K562 (cell line): ENCODE data around the gene RALA. TPM values are rescaled to one million over a fixed set of nuclear protein-coding genes. Genes with fewer than 3 reads are reported as not detected.

Experiments
- CREM ChIP-seq: IDR thresholded peaks from 2 replicates; pipeline ENCODE4 v1.6.1; 2014; ENCODE audit warnings: antibody characterized with exemption, low read depth
- JUND ChIP-seq, 2 experiments: IDR thresholded peaks; 2 replicates in 1 of 2; 3 replicates in 1 of 2; pipeline ENCODE4 v1.6.1; 2011; ENCODE audit warnings: borderline replicate concordance in 2 of 2, low read depth in 2 of 2, low read length in 2 of 2, improper control_type of control experiment in 1 of 2, missing biosample characterization in 1 of 2, missing genetic modification characterization in 1 of 2, missing genetic modification reagents in 1 of 2
- LEF1 ChIP-seq: fragments of 450-650 bp; IDR thresholded peaks from 2 replicates; pipeline ENCODE4 v1.6.1; 2016; ENCODE audit warnings: mild to moderate bottlenecking
- MAZ ChIP-seq, 2 experiments: fragments of 450-650 bp in 1 of 2; sonication (generic) in 1 of 2; formaldehyde crosslinking; IDR thresholded peaks in 1 of 2; conservative IDR thresholded peaks in 1 of 2; 2 replicates each; pipeline versions ENCODE4 v1.4.0 to v1.5.0; 2020; ENCODE audit warnings: mild to moderate bottlenecking in 1 of 2, missing genetic modification reagents in 1 of 2
- MYC ChIP-seq, 2 experiments: fragments of 250-450 bp in 1 of 2; sonication (Bioruptor Pico) in 1 of 2; IDR thresholded peaks; 2 replicates each; pipeline versions ENCODE4 v1.5.1 to v1.6.1; 2012 to 2021; ENCODE audit warnings: low read depth in 2 of 2, borderline replicate concordance in 1 of 2, improper control_type of control experiment in 1 of 2, low read length in 1 of 2, mild to moderate bottlenecking in 1 of 2, moderate library complexity in 1 of 2
- RB1 ChIP-seq: fragments of 450-650 bp; IDR thresholded peaks from 2 replicates; pipeline ENCODE4 v1.6.1; 2017; ENCODE audit warnings: low read depth, mild to moderate bottlenecking
- SMC3 ChIP-seq: conservative IDR thresholded peaks from 2 replicates; pipeline ENCODE4 v1.6.1; 2011; ENCODE audit warnings: low read depth, low read length, improper control_type of control experiment; ENCODE audit not compliant: insufficient read depth
- SRF ChIP-seq, 2 experiments: fragments of 250-450, 450-650 bp in 1 of 2; sonication (Bioruptor Pico) in 1 of 2; sonication (generic) in 1 of 2; formaldehyde crosslinking; IDR thresholded peaks; 2 replicates each; pipeline versions ENCODE4 v1.5.0 to v1.5.1; 2020 to 2022; ENCODE audit warnings: mild to moderate bottlenecking in 1 of 2, missing genetic modification reagents in 1 of 2
- ZNF717 ChIP-seq: fragments of 250-450 bp; sonication (Bioruptor Pico); IDR thresholded peaks from 2 replicates; pipeline ENCODE4 v1.5.0; 2021
- polyA plus RNA-seq, 8 experiments: library from polyadenylated mRNA; depleted of rRNA in 4 of 8; stranded (reverse) in 5 of 8; unstranded in 3 of 8; fragments of >200 nt; fragmentation: Nextera tagmentation in 2 of 8; fragmentation: Illumina TruSeq in 1 of 8; extraction: Ambion mirVana in 2 of 8; extraction: Trizol in 1 of 8; gene quantifications; 2 replicates each; pipeline versions ENCODE4 v1.2.1 to v1.2.3, GENCODE V29; 2011 to 2014; ENCODE audit warnings: inconsistent platforms in 1 of 8, missing spikeins in 1 of 8
- total RNA-seq, 7 experiments: library from RNA; depleted of rRNA in 6 of 7; stranded (reverse); fragments of >200 nt in 6 of 7; fragmentation: Illumina TruSeq in 2 of 7; extraction: Trizol in 2 of 7; gene quantifications; 2 replicates each; pipeline versions ENCODE4 v1.2.1 to v1.2.3, GENCODE V29; 2011 to 2021; ENCODE audit warnings: low replicate concordance in 1 of 7
- TF ChIP-seq, protein P1 (sequence below): fragments of 450-650 bp; IDR thresholded peaks from 2 replicates; pipeline ENCODE4 v1.6.1; 2016; ENCODE audit warnings: mild to moderate bottlenecking, moderate library complexity

RALA gene
- total and polyA plus RNA-seq, 9 of the 15 experiments (the other 6 are each of a cell fraction or from before 2014, with no cell fraction given): 7.2 to 28.0 (median 25.7) TPM

DNA sequence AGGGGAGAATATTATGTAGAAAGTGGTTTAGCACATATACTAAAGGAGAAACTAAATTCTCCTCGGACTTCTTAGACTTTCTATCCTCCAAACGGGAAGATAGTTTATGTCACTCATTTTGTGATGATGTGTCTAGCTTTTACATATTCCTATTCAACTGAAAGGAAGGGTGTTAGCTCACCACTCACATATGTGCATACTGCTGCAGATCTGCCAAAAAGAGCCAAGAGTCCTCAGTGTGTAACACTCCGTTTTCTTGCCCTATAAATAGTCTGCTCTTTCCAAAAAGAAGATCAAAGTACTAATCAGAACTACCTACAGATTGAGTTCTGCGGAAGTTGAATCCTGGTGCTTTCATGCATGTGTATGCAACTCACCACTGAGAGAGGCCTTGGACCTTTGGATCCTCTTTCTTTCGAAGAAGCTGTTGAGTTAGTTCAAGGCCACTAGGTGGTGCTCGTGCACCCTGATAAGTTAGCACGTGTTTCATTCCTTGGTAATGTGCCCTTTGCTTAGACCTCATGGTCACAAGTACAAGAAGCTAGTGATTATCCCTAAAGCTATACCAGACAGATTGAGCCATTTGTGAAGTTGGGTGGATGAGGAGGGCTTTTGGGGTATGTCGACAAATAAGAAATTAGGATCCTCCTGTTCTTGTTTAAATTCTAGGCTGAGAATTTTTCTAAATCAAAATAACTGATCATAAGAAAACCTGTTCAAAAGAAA is 43.1 kb upstream of the RALA start (continued):
- TF ChIP-seq, protein P1, sequence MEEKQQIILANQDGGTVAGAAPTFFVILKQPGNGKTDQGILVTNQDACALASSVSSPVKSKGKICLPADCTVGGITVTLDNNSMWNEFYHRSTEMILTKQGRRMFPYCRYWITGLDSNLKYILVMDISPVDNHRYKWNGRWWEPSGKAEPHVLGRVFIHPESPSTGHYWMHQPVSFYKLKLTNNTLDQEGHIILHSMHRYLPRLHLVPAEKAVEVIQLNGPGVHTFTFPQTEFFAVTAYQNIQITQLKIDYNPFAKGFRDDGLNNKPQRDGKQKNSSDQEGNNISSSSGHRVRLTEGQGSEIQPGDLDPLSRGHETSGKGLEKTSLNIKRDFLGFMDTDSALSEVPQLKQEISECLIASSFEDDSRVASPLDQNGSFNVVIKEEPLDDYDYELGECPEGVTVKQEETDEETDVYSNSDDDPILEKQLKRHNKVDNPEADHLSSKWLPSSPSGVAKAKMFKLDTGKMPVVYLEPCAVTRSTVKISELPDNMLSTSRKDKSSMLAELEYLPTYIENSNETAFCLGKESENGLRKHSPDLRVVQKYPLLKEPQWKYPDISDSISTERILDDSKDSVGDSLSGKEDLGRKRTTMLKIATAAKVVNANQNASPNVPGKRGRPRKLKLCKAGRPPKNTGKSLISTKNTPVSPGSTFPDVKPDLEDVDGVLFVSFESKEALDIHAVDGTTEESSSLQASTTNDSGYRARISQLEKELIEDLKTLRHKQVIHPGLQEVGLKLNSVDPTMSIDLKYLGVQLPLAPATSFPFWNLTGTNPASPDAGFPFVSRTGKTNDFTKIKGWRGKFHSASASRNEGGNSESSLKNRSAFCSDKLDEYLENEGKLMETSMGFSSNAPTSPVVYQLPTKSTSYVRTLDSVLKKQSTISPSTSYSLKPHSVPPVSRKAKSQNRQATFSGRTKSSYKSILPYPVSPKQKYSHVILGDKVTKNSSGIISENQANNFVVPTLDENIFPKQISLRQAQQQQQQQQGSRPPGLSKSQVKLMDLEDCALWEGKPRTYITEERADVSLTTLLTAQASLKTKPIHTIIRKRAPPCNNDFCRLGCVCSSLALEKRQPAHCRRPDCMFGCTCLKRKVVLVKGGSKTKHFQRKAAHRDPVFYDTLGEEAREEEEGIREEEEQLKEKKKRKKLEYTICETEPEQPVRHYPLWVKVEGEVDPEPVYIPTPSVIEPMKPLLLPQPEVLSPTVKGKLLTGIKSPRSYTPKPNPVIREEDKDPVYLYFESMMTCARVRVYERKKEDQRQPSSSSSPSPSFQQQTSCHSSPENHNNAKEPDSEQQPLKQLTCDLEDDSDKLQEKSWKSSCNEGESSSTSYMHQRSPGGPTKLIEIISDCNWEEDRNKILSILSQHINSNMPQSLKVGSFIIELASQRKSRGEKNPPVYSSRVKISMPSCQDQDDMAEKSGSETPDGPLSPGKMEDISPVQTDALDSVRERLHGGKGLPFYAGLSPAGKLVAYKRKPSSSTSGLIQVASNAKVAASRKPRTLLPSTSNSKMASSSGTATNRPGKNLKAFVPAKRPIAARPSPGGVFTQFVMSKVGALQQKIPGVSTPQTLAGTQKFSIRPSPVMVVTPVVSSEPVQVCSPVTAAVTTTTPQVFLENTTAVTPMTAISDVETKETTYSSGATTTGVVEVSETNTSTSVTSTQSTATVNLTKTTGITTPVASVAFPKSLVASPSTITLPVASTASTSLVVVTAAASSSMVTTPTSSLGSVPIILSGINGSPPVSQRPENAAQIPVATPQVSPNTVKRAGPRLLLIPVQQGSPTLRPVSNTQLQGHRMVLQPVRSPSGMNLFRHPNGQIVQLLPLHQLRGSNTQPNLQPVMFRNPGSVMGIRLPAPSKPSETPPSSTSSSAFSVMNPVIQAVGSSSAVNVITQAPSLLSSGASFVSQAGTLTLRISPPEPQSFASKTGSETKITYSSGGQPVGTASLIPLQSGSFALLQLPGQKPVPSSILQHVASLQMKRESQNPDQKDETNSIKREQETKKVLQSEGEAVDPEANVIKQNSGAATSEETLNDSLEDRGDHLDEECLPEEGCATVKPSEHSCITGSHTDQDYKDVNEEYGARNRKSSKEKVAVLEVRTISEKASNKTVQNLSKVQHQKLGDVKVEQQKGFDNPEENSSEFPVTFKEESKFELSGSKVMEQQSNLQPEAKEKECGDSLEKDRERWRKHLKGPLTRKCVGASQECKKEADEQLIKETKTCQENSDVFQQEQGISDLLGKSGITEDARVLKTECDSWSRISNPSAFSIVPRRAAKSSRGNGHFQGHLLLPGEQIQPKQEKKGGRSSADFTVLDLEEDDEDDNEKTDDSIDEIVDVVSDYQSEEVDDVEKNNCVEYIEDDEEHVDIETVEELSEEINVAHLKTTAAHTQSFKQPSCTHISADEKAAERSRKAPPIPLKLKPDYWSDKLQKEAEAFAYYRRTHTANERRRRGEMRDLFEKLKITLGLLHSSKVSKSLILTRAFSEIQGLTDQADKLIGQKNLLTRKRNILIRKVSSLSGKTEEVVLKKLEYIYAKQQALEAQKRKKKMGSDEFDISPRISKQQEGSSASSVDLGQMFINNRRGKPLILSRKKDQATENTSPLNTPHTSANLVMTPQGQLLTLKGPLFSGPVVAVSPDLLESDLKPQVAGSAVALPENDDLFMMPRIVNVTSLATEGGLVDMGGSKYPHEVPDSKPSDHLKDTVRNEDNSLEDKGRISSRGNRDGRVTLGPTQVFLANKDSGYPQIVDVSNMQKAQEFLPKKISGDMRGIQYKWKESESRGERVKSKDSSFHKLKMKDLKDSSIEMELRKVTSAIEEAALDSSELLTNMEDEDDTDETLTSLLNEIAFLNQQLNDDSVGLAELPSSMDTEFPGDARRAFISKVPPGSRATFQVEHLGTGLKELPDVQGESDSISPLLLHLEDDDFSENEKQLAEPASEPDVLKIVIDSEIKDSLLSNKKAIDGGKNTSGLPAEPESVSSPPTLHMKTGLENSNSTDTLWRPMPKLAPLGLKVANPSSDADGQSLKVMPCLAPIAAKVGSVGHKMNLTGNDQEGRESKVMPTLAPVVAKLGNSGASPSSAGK: peak; percentile 70
- TF ChIP-seq SRF (CRISPR knock-in tag; IDR thresholded peaks at IDR 0.05) (no peak), SMC3 (peak; percentile 95), RB1 (peak; percentile 61; the same call in 1 of the 2 replicates), CREM (0 out of 2 replicates have a peak, but pooled peaks have one; percentile 34), ZNF717 (no peak), JUND (IDR thresholded peaks at IDR 0.05; ENCODE audit: borderline replicate concordance, low read depth, low read length) (peak; percentile 58; the same call in 1 of the 2 replicates), JUND (tag; IDR thresholded peaks at IDR 0.05; ENCODE audit: borderline replicate concordance, low read depth, low read length) (peak; percentile 36; the same call in 1 of the 3 replicates), MYC (IDR thresholded peaks at IDR 0.05; ENCODE audit: low read depth, low read length) (peak; percentile 98), MYC (CRISPR knock-in tag; IDR thresholded peaks at IDR 0.05; ENCODE audit: borderline replicate concordance, low read depth) (no peak), LEF1 (peak; percentile 24; the same call in 1 of the 2 replicates), MAZ (CRISPR knock-in tag; conservative IDR thresholded peaks at IDR 0.05 in 1 of 2, IDR thresholded peaks at IDR 0.05 in 1 of 2) (peak in 1 of 2 experiments; percentile 41; a peak in 2 of 4 replicates)
